HCT116 (cell line): Measurements from ENCODE around the gene C2CD2.

Source experiments
- CTCF ChIP-seq, 3 experiments: fragments of 200-600 bp in 1 of 3; sonication (generic) in 1 of 3; IDR thresholded peaks in 2 of 3; conservative IDR thresholded peaks in 1 of 3; 2 replicates each; pipeline ENCODE4 v1.5.1; 2012 to 2017; ENCODE audit warnings: low read depth in 2 of 3, low read length in 2 of 3, antibody characterized with exemption in 1 of 3, borderline replicate concordance in 1 of 3, control low read depth in 1 of 3, mild to moderate bottlenecking in 1 of 3, mixed read lengths in 1 of 3, mixed run types in 1 of 3, moderate library complexity in 1 of 3; ENCODE audit not compliant: insufficient read depth in 1 of 3
- EZH2 ChIP-seq: fragments of 200-600 bp; sonication (generic); IDR thresholded peaks from 2 replicates; pipeline ENCODE4 v1.6.1; 2017; ENCODE audit warnings: antibody characterized with exemption, mixed run types
- JUND ChIP-seq: IDR thresholded peaks from 2 replicates; pipeline ENCODE4 v1.6.1; 2012
- MAX ChIP-seq: IDR thresholded peaks from 2 replicates; pipeline ENCODE4 v1.6.1; 2012
- POLR2A ChIP-seq: IDR thresholded peaks from 2 replicates; pipeline ENCODE4 v1.7.0; 2011; ENCODE audit warnings: borderline replicate concordance; ENCODE audit not compliant: insufficient read depth, insufficient read length; ENCODE audit errors: extremely low read depth
- RAD21 ChIP-seq: IDR thresholded peaks from 2 replicates; pipeline ENCODE4 v1.6.1; 2012; ENCODE audit warnings: low read depth, mild to moderate bottlenecking

- no peak for TF ChIP-seq MAX
- no peak for TF ChIP-seq CTCF (IDR thresholded peaks at IDR 0.05 in 2 of 3, conservative IDR thresholded peaks at IDR 0.05 in 1 of 3; ENCODE audit: borderline replicate concordance in 1 of 3, insufficient read depth in 1 of 3, low read depth in 2 of 3, low read length in 2 of 3)
- TF ChIP-seq POLR2A: no peak
- no peak for TF ChIP-seq RAD21
- no peak for TF ChIP-seq EZH2
- TF ChIP-seq JUND: no peak
Observed at GRCh38 chr21:41864311-41865001, 89.4 kb downstream of the C2CD2 start.
